ENCODE data around the gene DCAF5. TPM values are rescaled to one million over a fixed set of nuclear protein-coding genes. Genes with fewer than 3 reads are reported as not detected.

The DCAF5 gene
- total RNA-seq, 4 donors from 2014 or later: 36.4 to 47.7 (median 40.2) TPM

GRCh38 chr14:69088586-69088985, 64.3 kb downstream of the DCAF5 start:
- no peak for TF ChIP-seq CTCF (IDR thresholded peaks at IDR 0.05; ENCODE audit: low read depth)

GRCh38 chr14:69087061-69087461, 65.9 kb downstream of the DCAF5 start:
- TF ChIP-seq CTCF (IDR thresholded peaks at IDR 0.05; ENCODE audit: low read depth): no peak

- TF ChIP-seq CTCF (IDR thresholded peaks at IDR 0.05; ENCODE audit: low read depth): no peak
Measured at GRCh38 chr14:69086537-69086936, 66.4 kb downstream of the DCAF5 start.

GRCh38 chr14:69084023-69084422, 68.9 kb downstream of the DCAF5 start:
- no peak for TF ChIP-seq CTCF (IDR thresholded peaks at IDR 0.05; ENCODE audit: low read depth)

DNA sequence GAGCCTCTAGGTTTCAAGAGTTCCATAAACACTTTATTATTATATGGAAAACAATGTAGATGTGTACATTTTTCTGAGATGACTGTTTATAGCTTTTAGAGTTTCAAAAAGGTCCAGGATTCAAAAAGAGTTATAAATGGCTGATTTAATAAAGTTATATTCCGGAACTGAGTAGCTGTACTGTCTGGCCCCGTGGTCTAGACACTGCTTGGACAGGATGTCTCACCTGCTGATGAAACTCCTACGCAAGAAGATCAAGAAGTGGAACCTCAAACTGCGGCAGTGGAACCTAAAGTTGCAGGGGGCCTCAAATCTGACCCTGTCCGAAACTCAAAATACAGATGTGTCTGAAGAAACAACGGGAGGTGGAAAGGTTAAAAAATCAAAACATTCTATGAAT, 69.7 kb downstream of the DCAF5 start:
- no peak for TF ChIP-seq CTCF (IDR thresholded peaks at IDR 0.05; ENCODE audit: low read depth)

- no peak for TF ChIP-seq CTCF (IDR thresholded peaks at IDR 0.05; ENCODE audit: low read depth)
Measured at GRCh38 chr14:69081271-69081670, 71.6 kb downstream of the DCAF5 start.

DNA sequence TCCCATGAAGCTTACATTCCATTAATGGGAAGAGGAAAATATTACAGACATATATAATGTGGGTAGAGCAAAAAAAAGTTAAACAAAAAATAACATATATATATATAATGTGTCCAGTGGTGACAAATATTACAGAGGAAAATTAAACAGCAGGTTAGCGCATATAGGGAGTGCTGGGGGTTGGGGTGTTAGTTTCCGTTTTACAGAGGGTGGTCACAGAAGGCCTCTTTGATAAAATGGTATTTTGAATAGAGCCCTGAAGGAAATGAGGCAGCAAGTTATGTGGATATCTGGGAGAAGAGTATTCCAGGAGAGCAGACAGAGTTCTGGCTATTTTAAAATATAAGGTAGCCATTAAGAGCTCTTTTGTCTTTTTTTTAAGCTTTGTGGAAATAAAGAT, 73.2 kb downstream of the DCAF5 start:
- TF ChIP-seq CTCF (IDR thresholded peaks at IDR 0.05; ENCODE audit: low read depth): no peak

Measured in subcutaneous adipose tissue (tissue), 4 donors.